Measurements from ENCODE around the gene MDGA2.
"Not testable (repeated sequence)": the region's sequence is repeated elsewhere in the genome, so short reads cannot be mapped to it uniquely, and the experiment has no call there.

Gene MDGA2

DNA sequence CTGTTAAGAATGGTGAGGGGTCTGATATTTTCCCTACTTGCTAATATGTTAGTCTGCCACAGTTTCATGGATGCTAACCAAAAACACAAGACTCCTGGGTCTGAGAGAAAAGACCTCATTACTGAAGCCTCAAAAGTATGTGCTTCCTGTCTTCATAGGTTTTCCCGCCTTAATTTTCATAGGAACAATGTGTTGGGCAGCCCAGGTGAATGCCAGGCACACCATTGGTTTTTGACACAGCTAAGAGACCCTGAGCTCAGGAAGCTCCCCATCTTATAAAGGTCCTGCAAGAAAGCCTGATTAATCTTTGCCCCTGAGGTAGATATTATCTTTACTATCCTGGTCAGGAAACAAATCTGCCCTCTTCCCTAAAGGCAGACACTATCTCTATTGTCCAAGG lies 464.1 kb downstream of the MDGA2 start:
- no peak for DNase-seq

DNA sequence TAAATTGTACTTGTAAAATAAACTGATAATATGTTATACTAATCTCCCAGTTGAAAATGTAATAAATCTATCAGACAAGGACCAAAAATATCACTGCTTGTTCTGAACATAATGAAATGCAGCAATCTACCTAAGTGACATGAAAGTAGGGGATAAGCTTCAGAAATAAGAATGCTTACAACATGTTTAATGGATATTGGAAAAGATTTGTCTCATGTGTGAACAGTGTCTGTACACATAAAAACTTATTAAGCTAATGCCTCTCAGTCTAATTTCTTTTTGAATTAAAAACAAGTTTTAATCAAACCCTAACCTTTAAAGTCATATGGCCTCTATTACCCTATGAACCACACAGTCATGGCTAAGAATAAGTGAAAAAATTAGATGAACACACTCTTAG lies 465.3 kb downstream of the MDGA2 start:
- no peak for DNase-seq

DNA sequence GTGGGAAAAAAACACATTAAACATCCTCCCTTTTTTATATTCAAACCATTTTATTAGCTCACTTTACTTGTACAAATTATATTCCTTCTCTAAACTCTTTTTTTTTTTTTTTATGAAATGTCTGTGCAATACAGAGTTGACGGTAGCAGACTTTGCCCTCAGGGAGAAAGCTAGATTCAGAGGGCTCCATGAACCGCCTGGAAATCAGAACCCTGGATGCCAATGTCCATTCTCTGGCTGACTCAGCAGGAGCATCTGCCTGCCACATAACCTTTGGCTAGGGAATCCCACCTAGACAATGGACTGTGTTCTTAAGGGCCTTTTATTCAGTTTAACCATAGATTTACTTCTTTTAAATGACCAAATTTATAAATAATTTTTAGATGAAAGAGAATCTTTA lies 467.0 kb downstream of the MDGA2 start:
- DNase-seq, result no peak

DNA sequence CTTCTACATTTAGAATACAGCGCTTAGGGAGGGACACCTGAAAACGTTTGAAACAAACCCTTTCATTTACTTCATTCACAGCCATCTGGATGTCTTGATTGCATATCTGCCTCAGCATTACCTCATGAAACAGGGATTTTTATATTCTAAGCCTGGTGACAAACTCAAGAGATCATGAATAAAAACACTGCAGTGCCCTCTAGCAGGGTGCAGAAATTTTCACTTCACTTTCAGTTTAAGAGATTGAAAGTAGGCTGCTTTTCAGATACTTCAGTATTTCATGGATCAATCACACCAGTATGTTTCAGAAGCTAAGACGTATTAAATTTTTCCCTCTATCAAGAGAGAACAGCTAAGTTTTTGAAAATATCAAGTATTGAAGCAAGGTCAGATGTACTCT lies 467.8 kb downstream of the MDGA2 start:
- DNase-seq, result no peak

DNA sequence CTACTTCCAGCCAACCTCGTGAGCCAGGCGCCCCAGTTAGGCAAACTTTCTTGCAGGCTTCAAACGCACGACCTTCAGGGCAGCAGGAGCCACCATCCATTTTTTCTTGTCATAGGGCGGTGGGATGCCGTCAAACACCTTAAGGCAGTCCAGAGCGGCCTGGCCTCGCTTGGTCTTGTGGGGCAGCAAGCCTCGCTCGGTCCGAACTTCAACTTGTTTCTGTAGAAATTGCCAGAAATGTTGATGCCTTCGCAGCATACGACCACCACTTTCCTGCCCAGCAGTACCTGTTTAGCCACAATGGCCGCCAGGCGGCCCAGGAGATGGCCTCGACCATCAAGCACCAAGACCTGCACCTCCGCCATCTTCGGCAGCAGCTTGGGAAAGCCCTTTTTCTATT lies 474.7 kb downstream of the MDGA2 start:
- no peak for DNase-seq

DNA sequence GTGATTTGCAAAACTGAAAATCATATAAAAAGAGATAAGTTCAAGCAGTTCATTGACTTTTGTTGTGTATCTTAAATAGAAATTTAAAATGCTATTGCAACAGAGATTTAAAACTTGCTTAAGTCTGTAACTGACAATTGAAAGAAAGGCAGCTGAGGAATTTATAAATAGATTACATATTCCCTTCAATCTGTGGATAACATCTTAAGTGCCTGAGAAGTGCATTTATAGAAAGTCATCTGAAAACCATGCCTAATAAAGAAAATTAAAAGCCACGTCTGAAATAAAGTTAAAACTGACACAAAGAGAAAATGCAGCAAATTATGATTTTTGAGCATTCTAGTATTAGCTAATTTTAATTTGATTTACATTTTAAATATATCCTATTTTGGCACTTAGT lies 479.8 kb downstream of the MDGA2 start:
- no peak for DNase-seq

DNA sequence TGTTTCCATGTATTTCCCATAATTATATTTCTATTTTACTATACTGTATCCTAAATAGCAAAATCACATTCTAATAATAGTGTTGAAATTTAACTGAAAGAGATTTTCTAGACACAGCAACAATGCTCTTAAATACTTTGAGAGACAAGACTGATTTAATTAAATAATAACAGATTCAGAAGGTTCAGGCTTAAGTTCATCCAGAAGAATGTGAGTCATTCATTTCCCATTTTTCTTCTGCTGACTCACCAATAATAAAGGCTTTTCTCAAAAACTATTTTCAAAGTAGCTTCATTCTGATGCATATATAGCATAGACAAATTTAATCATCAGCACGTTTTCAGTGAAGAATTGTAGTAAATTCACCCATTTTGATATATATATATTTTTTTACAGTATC lies 481.4 kb downstream of the MDGA2 start:
- no peak for DNase-seq

DNA sequence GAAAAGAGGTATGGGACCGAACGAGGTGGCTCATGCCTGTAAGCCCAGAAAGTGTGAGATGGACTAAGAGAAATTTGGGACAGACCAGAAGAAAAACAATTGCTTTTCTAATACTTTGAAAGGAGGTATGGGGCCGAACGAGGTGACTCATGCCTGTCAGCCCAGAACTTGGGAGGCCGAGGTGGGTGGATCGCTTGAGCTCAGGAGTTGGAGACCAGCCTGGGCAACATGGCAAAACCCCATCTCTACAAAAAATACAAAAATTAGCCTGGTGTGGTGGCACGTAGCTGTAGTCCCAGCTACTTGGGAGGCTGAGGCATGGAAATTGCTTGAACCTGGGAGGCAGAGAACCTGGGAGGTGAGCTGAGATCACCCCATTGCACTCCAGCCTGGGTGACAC lies 483.2 kb downstream of the MDGA2 start:
- DNase-seq, result not testable (repeated sequence)

DNA sequence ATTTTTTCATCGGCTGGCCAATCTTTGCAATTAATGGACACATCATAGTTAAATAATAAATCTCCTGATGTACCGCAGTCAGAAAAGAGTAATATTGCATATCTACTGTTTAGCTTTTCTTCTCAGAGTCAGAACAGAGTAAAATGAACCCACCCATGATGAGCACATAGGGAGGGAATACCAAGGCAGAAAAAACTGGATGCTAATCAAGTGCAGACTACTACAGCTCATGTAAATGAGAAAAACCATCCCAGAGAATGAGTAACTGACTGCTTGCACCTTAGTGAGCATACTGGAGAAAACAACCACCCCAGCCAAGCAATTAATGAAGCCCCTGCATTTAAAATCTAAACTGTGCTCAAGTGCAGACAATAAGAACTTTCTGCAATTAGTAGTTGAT lies 483.7 kb downstream of the MDGA2 start:
- DNase-seq, result no peak

DNA sequence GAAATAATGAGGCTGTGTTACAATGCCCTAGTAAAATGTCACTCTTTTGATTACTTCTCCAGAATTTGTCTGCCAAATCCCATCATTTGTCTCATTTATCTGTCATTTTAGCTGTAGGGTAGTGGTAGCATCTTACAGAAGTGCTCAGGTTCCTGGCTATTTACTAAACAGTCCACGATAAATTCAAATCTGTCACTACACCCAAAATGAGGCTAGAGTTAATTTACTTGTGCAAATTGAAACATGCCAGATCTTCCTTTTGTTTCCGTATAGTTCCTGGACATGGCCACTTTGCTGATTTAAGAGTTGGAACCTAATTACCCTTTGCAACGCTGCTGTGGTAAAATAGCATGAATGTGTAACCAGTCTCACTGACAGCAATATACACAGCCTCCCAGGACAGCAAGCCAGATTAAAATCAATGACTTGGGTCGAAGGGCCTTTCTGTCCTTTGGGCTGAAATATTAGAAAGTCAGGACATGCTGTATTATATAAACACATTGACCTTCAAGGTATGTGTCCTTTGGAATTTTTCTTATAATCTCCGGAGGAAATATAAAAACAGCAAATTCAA lies 485.4 kb downstream of the MDGA2 start:
- no peak for DNase-seq

DNA sequence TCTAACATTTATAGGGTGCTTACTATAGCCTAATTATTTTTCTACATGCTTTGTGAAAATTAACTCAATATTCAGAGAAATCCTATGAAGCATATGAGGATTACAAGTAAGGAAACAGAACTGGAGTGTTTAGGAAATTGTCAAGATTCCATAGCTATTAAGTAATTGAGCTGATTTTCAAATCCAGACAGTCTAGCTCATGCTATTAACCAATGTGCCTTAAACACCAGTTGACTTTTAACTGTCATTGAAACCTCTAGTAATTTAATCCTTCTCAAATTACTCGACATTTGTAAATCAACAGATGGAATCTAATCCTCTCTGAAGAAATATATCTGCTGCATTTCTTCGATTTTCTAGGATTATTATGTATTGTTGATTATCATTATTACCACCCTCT lies 488.9 kb downstream of the MDGA2 start:
- no peak for DNase-seq

DNA sequence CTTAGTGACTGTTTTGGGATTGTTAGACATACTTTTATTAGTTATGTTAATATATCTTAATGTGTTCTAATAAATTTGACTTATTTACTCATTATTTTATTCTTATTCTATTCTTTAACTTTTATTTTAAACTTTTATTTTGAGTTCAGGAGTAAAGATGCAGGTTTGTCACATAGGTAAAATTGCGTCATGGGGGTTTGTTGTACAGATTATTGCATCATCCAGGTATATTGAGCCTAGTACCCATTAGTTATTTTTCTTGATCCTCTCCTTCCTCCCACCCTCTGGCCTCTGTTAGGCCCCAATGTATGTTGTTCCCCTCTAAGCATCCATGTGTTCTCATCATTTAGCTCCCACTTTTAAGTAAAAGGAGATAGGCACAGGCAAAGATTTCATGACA lies 495.5 kb downstream of the MDGA2 start:
- no peak for DNase-seq

DNA sequence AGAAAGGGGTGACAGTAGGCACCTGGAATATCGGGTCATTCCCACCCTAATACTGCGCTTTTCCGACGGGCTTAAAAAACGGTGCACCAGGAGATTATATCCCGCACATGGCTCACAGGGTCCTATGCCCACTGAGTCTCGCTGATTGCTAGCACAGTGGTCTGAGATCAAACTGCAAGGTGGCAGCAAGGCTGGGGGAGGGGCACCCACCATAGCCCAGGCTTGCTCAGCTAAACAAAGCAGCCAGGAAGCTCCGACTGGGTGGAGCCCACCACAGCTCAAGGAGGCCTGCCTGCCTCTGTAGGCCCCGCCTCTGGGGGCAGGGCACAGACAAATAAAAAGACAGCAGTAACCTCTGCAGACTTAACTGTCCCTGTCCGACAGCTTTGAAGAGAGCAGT lies 503.5 kb downstream of the MDGA2 start:
- DNase-seq, result not testable (repeated sequence)

DNA sequence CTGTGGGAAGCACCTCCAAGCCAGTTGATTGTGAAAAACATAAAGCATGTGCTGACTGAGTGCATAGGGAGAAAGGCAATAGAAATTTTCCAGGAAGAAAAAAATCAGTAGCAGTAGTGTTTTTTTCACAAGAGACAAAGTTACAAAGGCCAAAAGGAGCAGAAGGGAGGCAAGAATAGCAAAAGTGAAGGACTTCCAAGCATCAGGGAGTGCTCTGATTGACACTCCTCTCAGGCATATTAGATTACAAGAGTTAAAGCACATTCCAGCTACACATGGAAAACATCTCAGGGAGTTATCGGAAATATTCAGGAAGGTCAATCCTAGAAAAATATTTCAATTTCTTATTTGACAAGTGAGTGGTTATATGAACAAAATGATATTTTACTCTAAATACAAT lies 508.0 kb downstream of the MDGA2 start:
- no peak for DNase-seq

DNA sequence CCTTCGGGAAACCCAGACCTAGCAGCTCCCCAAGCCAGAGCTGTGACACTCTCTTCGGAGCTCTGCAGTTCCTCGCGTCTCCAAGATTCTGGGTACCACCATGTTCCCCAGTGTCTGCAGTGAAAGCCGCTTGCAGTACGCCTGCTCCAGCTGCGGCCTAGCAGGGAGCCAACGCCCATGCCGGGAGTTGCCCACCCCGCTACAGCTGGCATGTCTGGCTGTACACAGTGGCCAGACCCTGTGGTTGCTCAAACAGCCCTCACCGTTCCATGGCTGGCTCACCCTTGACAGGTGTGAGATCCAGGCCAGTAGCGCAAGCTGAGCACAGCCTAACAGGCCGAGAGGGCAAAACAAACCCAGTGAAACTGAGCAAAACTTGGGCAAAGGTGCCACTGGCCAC lies 520.0 kb downstream of the MDGA2 start:
- no peak for DNase-seq

DNA sequence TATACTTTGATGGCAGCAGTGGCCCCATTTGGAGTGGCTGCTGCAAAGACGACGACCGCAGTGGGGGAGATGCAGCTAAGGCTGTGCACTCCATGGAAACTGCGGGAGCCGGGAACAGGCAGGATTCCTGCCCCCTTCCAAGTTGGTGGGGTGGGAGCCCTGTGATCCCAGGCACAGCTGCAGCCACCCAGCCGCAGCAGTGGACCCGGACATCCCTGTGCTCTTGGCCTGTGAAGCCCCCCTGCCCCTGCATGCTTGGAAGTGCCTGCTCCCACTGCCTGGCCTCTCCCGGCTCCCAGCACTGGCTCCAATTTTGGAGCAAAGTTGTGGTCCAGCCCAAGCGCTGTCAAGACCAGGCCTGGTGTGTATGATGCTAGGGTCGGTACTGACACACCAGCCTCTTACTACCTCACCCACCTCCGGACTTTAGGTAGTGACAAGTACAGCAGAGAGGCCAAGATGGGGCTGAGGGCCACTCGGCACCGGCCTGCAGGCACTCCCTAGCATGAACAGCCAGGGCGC lies 521.1 kb downstream of the MDGA2 start:
- DNase-seq, result no peak

DNA sequence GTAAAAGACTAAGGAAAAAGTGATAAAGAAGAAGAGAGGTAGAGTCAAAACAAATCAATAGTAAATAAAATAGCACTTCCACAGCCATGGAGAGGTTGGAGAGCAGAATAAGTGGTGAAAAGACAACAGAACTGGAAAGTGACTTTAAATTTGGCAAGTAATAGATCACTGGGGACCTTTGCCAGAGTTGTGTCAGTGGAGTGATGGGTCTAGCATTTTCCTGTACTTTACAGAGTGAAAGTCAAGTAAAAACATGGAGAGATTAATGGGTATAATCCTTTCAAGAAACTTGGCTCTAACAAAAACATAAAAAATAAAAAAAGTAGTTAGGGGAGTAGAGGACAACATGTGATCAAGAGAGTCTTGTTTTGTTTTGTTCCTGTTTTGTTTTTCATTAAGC lies 521.7 kb downstream of the MDGA2 start:
- DNase-seq, result no peak

DNA sequence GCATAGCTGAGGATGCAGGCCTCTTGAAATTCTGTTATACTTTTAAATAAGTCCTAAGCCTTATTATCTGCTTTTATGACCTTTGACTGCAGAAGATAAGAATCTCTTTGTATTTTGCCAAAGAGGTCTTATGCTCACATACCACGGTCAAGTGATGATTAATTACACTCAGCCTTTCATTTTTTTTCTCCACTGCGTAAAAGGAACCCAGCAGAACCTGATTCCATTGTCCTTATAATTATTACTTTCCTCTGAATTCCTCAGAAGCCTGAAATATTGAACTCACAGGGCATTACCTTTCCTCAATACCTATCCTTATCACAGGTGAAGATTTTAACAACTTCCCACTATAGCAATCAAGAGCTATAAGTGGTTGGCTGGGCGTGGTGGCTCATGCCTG lies 525.1 kb downstream of the MDGA2 start:
- no peak for DNase-seq

DNA sequence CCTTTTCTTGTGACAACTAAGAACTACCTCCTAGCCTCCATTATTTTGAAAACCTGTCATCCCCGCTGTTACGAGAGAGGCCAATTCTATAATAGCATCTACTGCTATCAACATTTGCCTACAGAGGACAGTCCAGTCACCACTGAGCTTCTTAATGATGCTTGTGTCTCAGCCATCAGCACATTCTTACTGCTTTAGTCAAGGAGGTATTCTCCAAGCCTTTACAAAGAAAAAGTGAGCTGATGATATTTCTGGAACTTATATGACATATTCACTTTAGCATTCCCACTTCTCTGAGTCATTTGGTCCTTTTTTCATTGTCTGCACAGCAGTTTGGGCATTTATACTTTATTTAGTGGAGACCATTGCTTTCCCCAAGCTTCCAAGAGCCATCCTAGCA lies 526.1 kb downstream of the MDGA2 start:
- no peak for DNase-seq

DNA sequence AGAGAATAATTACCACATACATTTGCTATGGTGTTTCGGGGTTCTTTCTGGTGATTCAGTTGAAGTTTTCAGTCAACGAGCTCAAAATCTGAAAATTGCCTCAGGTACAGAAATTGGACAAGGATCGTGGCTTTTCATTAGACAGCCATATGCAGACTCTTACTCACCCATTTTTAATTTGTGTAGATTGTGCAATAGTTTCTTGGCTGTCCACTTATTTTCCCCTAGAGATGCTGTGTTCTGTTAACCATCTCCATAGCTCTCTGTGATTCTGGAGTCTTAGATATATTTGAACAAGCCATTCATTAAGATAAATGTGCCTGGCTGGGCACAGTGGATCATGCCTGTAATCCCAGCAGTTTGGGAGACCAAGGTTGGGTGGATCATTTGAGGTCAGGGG lies 526.7 kb downstream of the MDGA2 start:
- no peak for DNase-seq

DNA sequence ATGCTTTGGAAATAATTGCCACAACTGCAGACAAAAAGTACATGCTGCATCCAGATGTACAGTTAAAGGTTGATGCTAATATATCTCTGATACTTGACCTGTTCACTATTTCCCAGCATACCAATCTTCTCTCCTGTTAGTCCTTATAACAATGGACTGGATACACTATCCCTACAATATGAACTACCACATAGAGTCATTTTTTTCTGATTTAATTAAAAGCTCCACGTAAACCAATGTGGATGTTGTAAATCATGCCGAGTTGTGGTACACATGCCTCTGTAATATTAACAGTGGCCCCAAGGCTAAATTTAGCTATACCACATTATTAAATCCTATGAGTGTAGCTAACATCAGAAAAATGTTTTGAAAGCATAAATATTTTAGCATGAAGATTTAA lies 554.8 kb downstream of the MDGA2 start:
- DNase-seq, result no peak

DNA sequence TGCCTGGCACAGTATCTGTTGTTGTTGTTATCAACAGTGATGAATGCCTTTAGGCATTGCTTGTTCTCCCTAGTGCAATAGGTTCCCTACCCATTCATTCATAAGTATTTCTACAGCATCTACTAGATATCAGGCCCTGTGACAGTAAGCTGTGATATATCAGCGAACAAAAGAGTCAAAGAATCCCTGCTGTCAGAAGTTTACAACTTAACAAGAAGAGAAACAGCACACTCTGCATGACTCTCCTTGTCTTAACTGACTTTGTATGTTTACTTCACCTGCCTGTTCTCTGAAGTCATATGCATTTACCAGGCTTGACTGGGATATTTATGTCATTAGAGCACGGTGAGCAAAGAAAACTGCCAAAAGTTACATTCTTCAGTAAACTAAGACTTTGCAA lies 571.6 kb downstream of the MDGA2 start:
- no peak for DNase-seq

DNA sequence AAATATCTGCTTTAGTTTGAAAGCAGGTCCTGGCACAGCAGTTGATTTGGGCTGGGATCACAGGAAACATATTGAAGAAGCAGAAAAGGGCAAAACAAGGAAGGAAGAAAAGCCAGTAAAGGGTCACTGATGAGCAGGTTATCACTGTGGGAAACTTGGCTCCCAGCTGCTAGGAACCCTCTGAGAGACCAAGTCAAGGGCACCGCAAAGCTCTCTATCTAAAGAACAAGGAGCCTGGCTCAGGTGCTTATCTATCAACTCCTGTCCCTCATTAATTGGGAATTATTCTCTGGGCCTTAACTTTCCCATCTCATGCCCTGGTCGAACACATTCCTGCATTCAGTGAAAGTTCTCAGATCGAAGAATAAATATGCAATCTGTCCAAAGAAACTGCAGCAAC lies 572.9 kb downstream of the MDGA2 start:
- DNase-seq, result no peak

DNA sequence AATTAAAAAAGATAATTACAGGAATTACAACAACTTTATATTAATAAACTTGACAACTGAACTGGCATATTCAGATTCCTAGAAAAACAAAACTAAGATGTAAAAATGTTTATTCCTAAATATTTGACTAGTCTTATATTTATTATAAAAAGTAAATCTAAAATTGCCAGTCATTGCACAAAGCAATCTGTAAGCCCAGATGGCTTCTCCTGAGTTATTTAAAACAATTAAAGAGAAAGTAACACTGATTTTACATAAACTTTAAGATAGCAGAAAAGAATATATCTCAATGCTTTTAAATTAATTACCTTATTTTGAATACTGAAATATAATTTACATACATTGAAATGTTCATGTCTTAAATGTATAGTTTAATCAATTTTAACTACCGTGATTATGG lies 589.7 kb downstream of the MDGA2 start:
- DNase-seq, result no peak

DNA sequence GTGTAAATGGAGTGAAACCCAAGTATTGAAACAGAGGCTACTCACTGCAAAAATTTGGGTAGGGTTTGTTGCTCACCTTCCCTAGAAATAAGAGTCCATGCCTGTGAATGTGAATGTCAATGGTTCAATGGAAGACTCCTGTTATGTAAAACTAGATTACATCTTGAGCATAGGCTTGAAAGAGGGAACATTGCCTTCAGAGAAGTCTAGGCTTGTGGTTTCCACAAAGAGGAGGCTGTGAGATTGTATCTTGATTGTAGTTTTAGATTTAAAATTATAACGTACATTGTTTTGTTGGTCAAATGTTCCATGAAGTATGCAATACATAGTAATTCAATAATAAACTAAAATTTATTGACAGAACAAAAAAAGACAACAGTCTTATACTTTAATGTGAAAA lies 610.1 kb downstream of the MDGA2 start:
- DNase-seq, result no peak

DNA sequence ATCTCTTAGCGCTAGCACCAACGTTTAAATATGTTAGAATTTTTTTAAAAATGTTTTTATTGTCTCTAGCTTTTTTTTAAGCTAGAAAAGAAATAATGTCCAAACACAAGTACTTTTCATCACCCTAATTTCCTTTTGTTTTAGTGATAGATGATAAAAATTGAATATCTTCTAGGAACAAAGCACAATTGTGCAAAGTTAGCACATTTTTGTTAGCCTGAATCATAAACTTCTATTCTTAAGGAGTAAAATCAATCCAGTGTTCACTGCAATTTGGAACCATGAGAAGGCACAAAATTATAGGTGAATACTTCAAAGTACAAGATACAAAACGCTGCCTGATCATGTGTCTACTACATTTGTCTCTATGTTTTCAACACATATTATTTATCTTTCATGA lies 615.4 kb downstream of the MDGA2 start:
- no peak for DNase-seq
